ENCODE measurements around the gene CSKMT.
"Not testable (repeated sequence)": the region's sequence is repeated elsewhere in the genome, so short reads cannot be mapped to it uniquely, and the experiment has no call there.

GRCh38 chr11:62650283-62650682, 14.8 kb upstream of the CSKMT start:
- TF ChIP-seq CTCF, POLR2A (IDR thresholded peaks at IDR 0.05): not testable (repeated sequence)
